GM18517 (cell line): ENCODE results near the gene RNF123.

ENCODE experiments used
- ATAC-seq: cut with Tn5 transposase; IDR thresholded peaks from one replicate; pipeline ENCODE4 v1.9.1; 2021; ENCODE audit warnings: mild to moderate bottlenecking, moderate library complexity; ENCODE audit not compliant: unreplicated experiment

RNF123 gene

GRCh38 chr3:49717211-49717958 is 28.0 kb downstream of the RNF123 start:
- ATAC-seq, result no peak

DNA sequence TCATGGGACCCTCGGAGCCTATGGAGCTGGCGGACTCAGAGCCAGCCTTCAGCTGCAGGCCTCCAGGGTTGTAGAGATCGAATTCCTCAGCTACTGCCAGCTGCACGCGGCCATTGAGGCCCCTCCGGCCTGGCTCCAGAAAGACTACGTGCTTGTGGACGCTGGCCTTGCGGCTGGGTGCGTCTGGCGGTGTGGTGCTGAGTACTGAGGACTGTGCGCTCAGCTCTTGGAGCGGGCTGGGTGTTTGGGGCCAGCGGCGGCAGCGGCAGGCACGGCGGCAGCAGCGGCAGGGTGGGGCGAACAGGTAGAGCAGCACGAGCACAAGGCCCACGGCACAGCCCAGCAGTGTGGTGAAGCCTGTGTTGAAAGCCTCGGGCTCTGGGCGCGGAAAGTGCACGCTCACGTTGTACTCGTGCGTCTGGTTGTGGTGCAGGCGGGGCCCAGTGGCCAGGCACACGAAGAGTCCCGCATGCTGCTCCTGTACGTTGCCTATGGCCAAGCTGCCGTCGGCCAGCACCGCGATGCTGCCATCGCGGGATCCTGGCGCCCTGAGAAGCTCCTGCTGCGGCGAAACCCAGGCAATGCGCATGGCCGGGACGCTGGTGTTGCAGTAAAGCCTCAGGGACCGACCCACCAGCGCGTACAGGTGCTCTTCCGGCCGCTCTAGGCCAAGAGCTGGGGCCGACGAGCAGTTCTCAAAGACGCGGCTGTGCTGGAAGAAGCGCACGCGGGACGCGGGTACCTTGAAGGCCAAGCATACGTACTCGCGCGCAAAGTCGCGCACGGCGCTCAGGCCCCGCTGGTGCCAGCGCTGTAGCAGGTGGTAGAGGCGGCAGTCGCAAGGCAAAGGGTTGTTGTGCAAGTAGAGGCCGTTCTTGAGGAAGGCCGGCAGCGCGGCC is 28.9 kb downstream of the RNF123 start:
- ATAC-seq, result no peak

GRCh38 chr3:49718858-49719213 is 29.5 kb downstream of the RNF123 start:
- ATAC-seq, result no peak

GRCh38 chr3:49719214-49719884 is 30.0 kb downstream of the RNF123 start, which contains the start of gene AMIGO3:
Gene AMIGO3 (minus strand): TSS chr3:49719684. CDS start chr3:49719465, 219 bp downstream.
- ATAC-seq, result peak; percentile 51

DNA sequence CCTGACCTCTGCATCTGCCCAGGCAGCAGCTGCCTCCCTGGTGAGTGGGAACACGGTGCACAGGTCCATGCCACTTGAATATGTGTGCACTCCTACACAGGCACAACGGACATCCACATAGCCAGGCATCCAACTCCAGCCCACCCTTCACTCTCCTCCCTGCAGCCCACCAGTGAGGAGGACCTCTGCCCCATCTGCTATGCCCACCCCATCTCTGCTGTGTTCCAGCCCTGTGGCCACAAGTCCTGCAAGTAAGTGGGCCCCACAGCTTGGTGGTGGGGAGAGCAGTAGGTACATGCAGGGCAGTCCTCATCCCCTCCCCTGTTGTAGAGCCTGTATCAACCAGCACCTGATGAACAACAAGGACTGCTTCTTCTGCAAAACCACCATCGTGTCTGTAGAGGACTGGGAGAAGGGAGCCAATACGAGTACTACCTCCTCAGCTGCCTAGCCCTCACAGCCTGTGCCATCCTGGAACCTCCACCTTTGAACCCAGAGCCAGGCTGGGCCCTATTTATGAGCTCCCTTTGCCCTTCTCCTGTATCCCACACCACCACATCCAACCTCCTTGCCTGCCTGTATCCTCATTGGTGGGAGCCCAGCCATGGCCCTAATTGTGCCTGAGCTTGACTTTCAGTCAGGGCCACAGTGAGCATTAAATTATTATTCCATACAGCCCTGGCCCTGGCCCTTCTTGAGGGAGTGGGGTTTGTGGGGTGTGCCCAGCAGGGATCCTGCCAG is 31.7 kb downstream of the RNF123 start:
- ATAC-seq, result no peak

DNA sequence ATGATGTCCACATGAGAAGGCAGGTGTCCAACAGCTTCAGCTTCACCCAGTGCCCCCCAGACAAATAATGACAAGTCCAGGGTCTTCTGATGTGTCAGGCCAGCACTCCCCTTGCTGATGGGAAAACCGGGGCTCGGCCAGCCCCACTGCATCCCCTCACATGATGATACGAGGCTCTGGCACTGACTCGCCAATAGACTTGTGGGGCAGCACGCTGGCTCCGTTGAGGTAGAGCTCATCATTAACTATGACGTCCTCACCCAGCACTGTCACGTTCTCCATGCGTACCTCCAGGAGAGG is 32.2 kb downstream of the RNF123 start:
- no peak for ATAC-seq

DNA sequence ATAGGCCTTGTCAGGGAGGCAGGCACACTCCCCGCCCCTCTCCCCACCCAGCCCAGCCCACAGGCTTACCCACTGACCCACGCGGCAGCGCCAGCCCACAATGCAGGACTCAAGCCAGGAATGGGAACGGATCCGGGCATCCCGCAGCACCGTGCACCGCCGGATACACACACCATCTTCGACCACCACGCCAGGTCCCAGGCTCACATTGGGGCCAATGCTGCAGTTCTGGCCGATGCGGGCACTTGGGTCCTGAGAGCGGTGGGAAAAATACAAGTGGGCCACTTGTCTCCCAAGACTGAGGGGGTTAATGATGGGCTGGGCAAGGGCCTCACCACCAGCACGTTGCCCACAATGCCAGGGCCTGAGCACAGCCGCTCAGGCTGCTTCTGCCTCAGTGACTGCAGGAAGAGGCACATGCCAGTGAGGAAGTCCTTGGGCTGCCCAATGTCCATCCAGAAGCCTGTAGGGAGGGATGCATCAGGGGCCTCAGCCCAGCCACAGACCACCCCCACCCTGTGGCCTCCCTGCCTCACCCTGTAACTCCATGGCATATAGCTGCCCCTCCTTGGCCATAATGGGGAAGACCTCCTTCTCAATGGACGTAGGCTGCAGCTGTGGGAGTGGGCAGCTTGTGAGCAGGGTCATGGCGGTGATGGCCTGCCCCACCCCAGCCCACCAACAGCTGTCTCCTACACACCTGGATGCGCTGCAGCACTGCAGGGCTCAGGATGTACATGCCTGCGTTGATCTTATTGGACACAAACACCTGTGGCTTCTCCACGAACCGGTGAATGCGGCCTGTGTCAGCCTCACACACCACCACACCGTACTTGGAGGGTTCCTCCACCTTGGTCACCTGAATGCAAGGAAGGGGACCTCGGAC is 32.8 kb downstream of the RNF123 start:
- no peak for ATAC-seq

- ATAC-seq, result no peak
These were observed 33.5 kb downstream of the RNF123 start for GRCh38 chr3:49722896-49723295.

DNA sequence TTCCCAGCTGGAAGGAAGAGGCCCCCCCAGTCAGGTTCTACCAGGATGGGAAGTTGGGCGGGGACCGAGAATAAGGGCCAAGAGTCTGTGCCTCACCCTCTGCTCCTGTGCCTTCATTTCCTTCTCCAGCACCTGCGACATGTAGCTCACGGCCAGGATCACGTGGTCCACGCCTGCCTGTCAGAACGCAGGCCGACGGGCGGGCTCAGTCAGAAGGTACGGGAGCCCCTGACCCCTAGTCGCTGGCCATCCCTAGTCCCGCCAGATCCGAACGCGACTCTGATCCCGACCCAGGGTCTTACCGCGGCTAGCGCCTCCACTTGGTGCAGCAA is 33.9 kb downstream of the RNF123 start:
- ATAC-seq, result no peak

DNA sequence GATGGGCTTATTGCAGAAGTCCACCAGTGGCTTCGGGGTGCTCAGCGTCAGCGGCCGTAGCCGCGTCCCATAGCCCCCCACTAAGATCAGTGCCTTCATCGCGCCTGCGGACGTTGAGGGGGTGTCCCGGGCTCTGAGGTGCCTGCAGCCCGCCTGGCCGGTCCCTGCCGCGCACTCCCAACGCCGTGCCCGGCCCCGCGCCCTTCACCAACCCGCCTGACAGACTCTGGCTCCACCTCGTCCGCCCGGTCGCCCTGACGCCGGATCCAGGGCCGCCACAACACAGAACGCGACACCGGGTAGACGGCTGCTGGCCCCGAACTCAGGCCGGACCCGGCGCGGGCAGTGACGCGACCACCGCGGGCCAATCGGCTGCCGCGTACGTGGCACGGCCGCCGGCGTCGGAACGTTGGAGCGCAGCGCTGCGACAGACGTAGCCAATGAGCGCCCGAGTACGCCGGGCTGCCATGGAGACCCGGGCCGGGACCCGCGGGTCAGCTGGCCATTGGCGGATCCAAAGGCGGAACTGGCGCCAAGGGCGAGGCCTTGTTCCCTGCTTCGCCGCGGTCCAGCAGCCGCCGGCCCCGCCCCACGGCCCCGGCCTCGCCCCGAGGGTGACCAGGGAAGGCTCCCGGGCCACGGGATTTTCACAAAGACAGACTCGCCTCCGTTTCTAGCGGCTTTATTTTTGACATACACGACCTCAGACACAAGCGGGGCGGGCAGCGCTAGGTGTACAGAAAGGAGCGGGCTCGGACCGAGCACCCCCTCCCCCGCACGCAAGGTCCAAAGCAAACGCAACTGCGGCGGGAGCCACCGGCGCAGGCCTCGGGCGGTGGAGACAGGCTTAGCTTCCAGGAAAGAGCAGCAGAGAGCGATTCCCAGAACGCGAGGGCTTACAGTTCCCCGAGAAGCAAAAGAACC is 34.5 kb downstream of the RNF123 start, which contains the start of gene GMPPB:
Gene GMPPB, minus strand, starts transcription at position 324 of the 924 bp plus-strand sequence. Its CDS starts 225 bp downstream, at position 99.
- ATAC-seq, result peak; percentile 69

DNA sequence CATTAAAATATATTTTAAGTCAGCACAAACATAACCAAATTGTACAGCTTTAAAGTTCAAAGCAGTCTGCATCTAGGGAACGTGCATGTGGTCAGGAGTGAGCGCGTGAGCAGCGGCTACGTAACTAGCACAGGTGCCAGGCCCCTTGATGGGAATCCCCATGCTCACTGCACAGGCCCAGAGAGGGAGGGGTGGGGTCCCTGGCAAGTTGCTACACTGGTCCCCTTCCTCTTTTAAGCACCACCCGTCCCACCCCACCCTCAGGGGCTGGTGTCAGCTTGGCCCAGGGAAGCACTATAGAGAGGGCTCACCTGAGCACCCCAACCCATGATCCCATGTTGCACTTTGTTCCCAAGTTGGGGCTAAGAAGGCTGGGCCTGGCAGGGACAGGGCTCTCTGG is 35.2 kb downstream of the RNF123 start:
- ATAC-seq, result no peak

DNA sequence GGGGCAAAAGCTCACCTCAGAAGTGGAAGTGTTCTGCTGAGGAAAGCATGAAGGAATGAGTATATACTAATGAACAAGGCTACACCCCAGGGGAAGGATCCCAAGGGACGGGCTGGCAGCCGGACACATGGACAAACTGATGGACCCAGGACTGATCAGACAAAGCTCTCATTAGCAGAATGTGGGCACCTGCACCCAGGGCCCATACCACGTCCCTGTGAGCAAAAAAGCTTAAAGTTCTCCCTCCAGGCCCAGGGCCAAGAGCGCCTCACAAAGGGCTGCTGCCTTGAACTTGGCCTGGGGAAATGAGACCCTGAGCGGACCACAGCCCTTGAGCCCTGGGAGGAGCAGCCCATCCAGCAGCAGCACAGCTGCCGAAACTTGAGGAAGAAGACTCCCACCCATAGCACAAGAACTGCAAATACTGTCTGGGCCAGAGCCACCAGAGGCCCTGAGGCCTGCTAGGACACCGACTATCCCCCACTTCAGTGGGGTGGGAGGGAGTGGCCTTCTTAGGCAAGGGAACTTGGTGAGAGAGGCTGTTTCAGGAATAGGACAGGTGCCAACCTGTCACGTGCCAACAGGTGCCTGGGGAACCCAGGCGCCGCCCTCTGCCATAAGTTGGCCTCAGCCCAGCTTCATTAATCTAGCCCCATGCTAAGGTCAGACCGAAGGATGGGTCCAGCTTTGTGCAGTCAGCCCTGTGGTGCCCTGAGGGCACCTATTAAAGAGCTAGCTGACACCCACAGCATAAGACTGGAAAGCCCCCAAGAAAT is 36.7 kb downstream of the RNF123 start:
- ATAC-seq, result no peak

DNA sequence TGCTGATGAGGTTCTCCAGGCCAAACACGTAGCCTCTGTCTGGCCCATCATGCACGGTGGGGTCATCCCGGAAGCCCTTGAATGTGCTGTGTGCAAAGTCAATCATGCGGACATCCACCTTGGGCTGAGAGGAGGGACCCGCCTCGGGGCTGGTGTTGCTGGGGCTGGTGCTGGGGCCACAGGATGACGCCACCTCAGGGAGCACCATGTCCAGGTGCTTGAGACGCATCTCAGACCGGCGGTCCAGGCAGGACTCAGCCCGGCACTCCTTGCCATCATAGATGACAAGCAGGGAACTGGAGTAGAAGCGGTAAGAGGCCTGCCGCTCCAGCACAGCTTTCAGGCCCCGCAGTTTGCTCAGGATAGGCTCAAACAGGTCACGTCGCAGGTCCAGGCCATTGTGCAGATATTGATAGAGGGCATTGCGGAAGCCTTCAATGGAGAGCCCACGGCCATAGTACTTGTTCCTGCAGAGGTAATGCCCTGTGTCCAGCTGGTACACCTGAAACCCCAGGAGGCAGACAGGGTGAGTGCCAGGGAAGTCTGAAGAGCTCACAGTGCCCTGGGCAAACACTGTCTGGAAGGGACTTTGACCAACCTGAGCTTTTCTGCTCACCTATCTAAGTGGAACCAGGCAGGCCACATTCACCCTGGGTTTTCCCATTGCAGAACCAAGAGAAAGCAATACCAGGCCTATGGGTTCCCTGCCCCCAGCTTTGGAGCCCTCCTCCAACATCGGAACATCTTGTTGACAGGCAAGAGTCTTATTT is 38.0 kb downstream of the RNF123 start:
- no peak for ATAC-seq

DNA sequence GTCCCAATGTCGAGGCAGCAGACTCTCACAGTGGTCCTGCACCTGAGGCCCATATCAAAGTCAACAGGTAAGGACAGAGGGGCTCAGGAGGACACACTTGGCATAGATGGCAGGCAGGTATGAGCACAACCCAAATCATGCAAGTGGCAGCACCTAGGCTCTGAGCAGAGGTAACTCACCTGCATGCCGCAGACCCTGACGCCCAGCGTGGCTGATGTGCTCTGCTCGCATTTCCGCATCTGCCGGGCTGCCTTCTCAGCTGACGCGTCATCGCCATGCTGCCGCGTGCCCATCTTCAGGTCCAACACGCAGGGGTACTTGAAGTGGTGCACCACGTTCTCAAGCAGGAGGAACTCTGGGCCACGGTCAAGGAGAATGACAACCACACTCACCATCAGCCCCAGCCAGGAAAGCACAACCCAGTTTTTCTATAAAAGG is 38.6 kb downstream of the RNF123 start:
- ATAC-seq, result no peak

- no peak for ATAC-seq
These were observed 40.7 kb downstream of the RNF123 start for GRCh38 chr3:49729966-49730609.

- no peak for ATAC-seq
These were observed 43.2 kb downstream of the RNF123 start for GRCh38 chr3:49732597-49732996.

- no peak for ATAC-seq
These were observed 44.2 kb downstream of the RNF123 start for GRCh38 chr3:49733551-49733950.
